ENCODE data around the gene ATAD2B.

Gene ATAD2B

DNA sequence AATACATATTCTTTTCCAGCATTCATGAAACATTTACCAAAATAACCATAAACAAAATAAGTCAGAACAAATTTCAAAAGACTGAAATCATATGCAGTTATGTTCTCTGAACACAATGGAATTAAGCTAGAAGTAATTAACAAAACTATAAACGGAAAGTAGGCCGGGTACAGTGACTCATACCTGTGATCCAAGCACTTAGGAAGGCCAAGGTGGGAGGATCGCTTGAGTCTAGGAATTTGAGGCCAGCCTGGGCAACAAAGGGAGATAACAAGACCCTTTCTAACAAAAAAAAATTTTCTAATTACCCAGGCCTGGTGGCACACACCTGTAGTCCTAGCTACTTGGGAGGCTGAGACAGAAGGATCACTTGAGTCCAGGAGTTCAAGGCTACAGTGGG, 14.9 kb downstream of the ATAD2B start:
- peak; percentile 46 for DNase-seq (ENCODE audit: low read depth)

- peak; percentile 32 for DNase-seq (ENCODE audit: low read depth)
Measured at GRCh38 chr2:23905155-23905554, 21.8 kb downstream of the ATAD2B start.

GRCh38 chr2:23904692-23905091, 22.2 kb downstream of the ATAD2B start:
- no peak for DNase-seq (ENCODE audit: low read depth)

DNA sequence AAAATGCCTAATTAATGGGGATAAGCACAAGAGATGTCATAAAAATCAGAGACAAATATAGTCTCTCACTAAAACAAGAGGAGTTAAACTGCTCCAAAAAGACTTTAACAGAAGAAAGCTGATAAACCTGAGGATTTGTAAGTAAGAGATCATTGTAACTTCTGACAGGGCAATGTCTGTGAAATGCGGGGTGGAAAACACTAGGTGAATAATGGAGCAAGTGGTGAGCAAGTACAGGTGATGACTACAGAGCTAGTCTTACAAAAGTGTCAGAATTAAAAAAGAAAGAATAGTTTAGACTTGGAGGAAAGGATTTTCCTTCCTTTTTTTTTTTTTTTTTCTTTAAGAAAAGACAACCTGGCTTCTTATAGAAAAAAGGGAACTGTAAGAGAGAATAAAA, 22.7 kb downstream of the ATAD2B start:
- no peak for DNase-seq (ENCODE audit: low read depth)

GRCh38 chr2:23903034-23903433, 23.9 kb downstream of the ATAD2B start:
- no peak for DNase-seq (ENCODE audit: low read depth)

DNA sequence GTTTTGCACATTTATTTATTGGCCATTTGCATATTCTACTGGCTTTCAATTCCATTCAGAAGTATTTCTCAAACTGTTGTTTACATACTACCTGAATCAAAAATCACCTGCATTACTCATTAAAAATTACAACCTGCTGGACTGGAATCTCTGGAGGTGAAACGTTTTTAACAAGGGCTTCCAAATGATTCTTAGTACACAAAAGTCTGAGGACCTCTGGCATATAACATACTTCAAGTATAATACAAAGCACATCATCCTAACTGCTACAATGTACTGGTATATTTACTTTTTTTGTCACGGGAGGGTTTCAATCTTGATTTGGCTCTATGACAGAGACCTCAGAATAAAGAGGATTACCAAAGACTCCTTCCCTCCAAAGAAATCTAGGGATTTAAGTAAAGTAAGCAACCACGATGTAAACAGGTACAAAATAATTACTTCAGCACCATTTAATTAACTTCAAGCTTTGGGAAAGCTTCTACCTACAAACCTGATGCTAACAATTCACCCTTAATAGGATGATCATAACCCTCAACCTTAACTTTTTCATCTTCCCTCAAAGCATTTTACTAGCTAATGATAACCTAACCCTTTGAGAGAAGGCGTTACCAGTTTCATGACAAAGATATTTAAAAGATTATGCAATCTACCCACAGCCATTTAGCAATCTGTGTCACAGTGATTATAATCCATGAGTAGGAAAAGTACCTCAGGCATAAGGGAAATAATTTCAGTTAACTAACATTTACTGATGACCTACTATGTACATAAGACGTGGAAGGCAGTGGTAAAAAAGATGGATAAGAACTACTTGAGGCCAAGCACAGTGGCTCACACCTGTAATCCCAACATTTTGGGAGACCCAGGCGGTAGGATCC, 24.7 kb downstream of the ATAD2B start:
- peak; percentile 68 for DNase-seq (ENCODE audit: low read depth)

DNA sequence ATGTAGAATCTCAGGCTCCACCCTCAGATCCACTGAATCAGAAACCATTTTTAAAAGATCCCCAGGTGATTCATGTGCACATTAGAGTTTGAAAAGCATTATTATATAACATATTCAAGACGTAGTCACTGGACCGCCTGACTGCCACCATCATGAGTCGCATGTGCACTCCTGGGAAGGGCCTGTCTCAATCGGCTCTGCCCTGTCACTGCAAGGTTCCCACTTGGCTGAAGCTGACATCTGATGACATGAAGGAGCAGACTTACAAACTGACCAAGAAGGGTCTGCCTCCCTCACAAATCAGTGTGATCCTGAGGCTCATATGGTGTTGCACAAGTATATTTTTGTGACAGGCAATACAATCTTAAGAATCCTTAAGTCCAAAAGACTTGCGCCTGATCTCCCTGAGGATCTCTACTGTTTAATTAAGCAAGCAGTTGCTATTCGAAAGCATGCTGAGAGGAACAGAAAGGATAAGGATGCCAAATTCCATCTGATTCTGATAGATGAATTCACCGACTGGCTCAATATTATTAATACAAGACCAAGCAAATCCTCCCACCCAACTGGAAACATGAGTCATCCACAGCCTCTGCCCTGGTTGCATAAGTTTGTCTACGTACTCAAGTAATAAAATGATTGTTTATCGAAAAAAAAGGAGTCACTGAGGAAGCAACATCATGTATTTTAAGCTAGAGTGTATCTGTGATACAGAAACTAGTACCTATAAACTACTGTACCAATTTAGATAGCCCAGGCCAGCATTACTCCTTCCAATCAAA, 26.2 kb downstream of the ATAD2B start:
- DNase-seq (ENCODE audit: low read depth), result peak; percentile 90

DNA sequence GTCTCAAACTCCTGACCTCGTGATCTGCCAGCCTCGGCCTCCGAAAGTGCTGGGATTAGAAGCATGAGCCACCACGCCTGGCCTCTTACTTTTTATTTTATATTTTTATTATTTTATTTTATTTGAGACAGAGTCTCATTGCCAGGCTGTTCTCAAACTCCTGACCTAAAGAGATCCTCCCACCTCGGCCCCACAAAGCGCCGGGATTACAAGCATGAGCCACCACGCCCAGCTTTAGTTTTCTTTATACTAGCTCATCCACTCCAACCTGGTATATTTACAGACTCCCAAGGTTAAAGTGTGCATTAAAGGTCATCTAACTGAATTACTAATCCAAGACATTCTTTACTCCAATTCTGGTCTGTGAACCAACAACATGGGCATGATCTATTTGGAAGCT, 26.8 kb downstream of the ATAD2B start:
- no peak for DNase-seq (ENCODE audit: low read depth)

DNA sequence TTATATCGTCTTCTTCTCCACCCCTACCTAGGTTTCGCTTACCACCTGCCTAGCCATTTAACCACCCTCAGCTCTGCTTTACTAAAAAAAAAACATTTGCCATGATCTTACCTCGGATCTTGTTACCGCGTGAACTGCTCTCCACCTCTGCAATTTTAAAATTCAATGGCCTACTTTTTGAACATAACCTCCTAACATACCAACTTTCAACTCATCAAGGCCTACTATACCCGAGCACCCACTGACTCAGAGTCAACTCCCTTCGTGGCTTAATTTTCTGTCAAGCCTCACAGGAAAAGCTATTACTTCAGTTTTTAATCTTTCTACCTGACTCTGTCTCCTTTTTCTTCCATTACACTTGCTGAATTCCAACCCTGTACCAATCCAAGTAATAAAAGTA, 55.7 kb downstream of the ATAD2B start:
- no peak for DNase-seq (ENCODE audit: low read depth)

DNA sequence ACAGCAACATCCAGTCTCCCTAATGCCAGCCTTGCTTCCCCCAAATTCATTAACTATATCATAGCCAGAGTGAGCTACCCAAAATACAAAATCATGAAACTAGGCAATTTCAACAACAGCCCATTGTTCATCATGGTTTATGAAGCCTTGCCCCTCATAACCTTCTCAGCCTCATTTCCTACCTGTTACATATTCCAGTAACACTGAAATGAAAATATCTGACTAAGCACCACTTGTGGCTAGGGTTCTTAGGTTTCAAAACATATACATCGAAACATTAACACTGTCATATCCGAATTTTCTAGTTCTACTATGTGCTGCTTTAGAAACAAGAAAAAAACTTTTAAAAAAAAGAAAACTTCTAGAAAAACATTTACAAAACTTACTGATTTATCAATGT, 59.5 kb downstream of the ATAD2B start:
- DNase-seq (ENCODE audit: low read depth), result no peak

GRCh38 chr2:23862716-23863426, 64.1 kb downstream of the ATAD2B start:
- DNase-seq (ENCODE audit: low read depth), result no peak

DNA sequence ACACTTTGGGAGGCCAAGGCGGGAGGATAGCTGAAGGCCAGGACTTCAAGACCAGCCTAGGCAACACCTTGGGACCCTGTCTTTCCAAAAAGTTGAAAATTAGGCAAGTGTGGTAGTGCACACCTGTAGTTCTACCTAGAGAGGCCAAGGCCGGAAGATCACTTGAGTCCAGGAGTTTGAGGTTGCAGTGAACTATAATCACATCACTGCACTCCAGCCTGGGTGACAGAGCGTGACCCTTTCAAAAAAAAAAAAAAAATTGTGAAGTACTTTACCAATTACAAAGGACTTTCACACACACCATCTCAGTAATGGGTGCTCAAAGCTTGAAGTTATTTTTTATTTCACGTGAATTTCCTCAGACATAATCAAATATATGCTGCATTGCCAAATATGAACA, 65.0 kb downstream of the ATAD2B start:
- DNase-seq (ENCODE audit: low read depth), result no peak

DNA sequence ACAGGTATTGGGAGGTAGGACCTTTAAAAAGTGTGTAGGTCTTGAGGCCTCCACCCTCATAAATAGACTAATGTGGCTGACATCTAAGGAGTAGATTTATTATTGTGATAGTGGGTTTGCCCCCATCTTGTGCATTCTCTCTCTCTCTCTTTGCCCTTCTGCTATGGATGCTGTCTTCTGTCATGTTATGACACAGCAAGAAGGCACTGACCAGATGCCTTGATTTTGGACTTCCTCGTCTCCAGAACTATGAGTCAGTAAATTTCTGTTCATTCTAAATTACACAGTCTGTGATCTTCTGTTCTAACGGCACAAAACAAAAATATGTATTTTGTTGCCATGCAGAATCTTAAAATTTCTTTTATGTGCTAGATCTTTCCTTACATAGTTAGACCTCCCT, 66.9 kb downstream of the ATAD2B start:
- peak; percentile 33 for DNase-seq (ENCODE audit: low read depth)

DNA sequence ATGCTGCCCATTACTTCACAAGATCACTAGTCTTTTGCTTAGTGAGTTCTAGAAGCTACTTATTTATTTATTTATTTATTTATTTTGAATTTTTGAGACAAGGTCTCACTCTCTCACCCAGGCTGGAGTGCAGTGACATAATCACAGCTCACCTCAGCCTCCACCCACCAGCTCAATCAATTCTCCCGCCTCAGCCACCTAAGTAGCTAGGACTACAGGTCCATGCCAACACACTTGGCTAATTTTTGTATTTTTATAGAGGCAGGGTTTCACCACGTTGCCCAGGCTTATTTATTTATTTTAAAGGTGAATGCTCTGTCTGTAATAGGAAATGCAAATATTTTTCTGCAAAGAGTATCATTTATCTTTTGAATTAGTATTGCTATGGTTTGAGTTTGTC, 67.7 kb downstream of the ATAD2B start:
- no peak for DNase-seq (ENCODE audit: low read depth)

DNA sequence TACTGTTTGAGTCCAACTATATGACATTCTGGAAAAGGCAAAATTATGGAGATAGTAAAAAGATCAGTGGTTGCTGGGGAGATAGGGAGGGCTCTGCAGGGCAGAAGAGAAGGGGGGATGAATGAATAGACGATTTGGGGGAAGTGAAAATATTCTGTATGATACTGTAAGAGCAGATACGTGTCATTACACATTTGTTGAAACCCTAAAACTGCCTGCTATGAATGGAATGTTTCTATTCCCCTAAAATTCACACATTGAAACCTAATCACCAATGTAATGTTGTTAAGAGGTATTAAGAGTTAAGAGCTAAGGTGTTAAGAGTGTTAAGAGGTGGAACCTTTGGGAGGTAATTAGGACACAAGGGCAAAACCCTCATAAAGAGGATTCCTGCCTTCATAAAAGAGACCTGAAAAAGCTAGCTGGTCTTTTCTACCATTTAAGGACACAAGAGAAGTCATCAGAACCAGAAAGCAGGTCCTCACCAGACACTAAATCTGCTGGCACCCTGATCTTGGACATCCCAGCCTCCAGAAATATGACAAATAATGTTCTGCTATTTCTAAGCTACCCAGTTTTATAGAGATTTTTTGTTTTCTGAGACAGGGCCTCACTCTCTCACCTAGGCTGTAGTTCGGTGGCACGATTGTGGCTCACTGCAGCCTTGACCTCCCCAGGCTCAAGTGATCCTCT, 76.2 kb downstream of the ATAD2B start:
- DNase-seq (ENCODE audit: low read depth), result no peak

DNA sequence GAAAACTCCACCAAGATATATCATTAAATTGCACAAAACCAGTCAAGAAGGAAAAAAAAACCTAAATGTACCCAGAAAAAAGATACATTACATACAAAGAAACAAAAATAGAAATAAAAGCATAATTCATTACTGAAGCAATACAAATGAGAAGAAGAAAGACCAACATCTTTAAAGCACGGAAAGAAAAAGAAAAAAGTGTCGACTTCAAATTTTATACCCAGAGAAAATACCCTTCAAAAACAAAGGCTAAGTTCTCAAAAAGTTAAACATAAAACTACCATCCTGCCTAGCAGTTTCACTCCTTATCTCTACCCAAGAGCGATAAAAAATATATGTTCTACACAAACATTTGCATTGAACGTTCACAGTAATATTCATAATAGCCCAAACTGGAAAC, 82.0 kb downstream of the ATAD2B start:
- no peak for DNase-seq (ENCODE audit: low read depth)

DNA sequence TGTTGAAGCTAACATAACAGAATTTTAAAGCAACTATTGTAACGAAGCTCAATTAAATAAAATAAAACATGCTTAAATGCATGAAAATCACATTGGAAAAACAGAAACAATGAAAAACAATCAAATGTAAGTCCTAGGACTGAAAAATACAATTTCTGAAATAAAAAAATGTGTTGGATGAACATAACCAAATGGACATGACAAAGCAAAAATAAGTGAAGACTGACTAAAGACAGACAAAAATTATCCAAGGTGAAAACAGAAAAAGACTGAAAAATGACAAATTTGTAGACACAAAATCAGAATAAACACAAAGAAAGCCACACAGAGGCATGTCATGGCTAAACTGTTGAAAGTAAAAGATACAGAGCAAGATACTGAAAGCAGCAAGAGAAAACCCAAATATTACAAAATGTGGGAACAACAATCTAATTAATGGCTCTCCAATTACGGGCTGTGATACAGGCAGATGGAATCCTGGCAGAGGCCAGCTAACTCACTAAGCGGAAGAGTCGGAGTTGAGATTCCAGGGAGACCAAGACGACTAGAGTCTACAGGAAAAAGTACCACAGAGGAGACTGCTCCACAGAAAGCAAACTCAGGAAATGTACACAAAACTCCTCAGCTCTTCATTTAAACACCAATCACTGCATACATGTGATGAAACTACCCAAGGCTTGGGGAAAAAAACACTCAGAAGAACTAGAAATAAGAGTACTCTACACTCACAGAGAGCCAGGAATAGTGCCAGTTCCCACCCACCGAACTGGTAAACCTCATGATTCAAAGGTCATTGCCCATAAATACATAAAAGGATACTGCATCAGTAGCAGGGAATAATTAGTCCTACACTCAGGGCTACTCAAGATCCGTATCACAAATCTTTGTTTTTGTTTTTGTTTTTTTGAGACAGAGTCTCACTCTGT, 83.6 kb downstream of the ATAD2B start:
- no peak for DNase-seq (ENCODE audit: low read depth)

GRCh38 chr2:23839919-23840578, 86.9 kb downstream of the ATAD2B start:
- DNase-seq (ENCODE audit: low read depth), result no peak

GRCh38 chr2:23838996-23839395, 87.9 kb downstream of the ATAD2B start:
- no peak for DNase-seq (ENCODE audit: low read depth)

DNA sequence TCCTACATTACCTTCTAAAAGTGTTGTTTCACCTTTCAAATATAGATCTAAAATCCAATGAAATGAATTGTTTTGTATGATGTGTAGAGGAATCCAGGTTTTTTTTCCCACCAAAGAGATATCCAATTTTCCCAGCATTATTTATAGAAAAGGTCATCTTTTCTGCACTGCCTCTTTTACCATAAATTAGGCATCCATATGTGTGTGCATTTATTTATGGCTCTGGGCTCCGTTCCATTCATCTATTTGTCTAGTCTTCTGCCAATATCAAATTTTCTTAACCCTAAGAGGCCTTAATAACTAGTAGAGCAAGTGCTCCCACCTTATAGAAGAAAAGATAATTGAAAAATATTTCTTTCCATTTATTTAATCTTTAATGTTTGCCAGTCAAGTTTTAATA, 88.3 kb downstream of the ATAD2B start:
- DNase-seq (ENCODE audit: low read depth), result no peak
